GM21390 (cell line): Measurements from ENCODE around the gene TMEM163.
"Not testable (repeated sequence)": the region's sequence is repeated elsewhere in the genome, so short reads cannot be mapped to it uniquely, and the experiment has no call there.

Source experiments
- ATAC-seq: cut with Tn5 transposase; IDR thresholded peaks from one replicate; pipeline ENCODE4 v1.9.1; 2021; ENCODE audit not compliant: unreplicated experiment

Gene TMEM163

DNA sequence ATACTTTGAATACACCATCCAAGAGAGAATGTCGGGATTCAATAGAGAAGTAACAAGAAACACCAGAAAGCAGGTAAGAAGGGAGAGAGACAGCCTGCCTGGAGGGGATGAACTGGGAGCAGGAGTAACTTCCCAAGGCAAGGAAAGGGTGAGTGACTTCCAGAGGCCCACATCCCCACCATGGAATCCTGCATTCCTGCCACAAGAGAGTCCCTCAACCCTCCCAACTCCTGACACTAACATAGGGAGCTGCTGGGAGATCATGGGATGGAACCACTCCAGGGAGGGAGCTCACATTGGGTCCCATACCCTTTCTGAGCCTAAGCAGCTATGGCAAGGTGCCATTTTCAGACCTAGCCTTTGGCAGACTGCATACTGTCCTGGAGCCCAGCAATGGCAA is 5.5 kb upstream of the TMEM163 start:
- no peak for ATAC-seq

DNA sequence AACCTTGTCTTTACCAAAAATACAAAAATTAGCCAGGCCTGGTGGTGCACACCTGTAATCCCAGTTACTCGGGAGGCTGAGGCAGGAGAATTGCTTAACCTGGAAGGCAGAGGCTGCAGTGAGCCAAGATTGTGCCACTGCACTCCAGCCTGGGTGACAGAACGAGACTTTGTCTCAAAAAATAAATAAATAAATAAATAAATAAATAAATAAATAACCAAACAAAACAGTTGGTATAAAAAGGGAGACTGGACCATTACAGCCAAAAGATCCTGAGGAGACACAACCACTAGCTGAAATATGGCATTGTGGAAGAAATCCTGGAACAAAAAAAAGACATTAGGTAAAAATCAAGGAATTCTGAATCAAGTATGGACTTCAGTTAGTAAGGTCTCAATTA is 4.9 kb upstream of the TMEM163 start:
- ATAC-seq = not testable (repeated sequence)

- ATAC-seq = no peak
These were observed 3.9 kb upstream of the TMEM163 start for GRCh38 chr2:134722728-134723127.

DNA sequence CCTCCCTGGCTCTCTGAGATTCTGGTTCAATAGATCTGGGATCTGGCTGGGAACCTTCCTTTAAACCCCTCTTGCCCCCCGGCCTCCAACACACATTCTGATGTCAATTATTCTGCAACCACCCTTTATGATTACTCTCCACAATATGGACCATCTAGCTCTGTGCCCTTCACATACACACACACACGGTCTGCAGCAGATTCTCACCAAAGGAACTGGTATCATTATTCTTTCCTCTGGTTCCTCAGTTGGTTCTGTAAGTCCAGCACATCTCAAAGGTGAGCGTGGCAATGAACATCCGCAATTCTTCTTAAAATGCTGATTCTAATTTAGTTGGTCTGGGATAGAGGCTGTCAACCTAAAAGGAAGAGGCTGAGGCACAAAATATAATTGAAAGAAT is 2.8 kb upstream of the TMEM163 start:
- ATAC-seq = no peak

DNA sequence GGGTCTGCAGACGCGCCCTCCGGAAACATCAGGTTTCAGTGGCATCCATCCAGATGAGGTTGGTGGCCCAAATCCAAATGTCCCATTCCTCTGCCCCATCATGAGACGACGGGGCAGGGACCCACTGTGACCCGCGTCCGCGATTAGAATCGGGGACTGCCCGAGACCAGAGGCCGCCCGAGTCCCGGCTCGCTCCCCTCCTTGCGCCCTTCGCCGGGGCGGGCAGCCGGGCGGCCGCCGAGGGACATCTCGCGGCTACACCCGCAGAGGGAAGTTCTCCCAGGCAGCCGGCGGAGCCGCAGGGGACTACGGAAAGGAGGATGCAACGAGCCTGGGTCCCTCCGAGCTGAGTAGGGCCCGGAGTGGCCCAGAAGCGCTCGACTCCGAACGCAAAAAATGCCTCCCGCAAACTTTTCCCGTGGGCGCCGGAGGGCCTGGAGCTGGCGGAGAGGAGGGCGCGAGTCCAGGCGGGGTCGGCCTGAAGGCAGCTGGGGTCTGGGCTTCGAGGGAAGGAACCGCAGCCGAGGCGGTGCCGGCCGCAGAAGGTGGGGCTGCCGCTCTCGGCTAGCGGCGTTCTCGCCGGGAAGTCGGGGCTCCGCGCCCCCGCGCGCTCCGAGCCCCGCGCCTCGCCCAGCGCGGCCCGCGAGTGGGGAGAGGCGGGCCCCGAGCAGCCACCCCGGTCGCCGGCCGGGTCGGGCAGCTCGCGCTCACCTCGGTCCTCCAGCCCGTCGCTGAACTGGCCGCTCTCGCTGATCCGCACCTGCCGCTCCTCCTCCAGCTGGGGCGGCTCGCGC is 580 bp downstream of the TMEM163 start:
- peak; percentile 39 for ATAC-seq

- no peak for ATAC-seq
These were observed 1.3 kb downstream of the TMEM163 start for GRCh38 chr2:134717286-134718022.

DNA sequence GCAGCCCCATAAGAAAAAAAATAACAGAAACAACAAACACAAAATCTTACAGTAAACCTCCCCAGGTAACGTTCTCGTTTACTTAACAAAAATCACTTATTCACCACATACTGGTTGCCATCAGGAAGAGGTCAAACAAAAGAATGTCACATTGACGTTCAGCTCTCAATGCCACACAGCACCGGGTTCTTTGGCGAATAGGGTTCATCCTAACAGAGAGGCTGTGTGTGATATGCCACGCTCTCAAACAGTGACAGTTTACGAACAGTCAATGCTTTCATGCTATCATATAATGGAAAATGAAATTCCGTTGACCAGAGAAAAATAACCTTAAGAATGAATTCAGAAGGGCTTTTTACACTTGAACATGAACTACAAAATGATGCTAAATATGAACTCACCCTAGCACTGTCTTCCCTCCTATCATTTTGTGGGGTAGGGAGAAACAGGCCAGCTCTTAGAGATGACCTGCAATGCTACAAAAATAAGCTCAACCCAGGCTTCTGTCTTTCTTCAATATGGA is 2.0 kb downstream of the TMEM163 start:
- ATAC-seq = no peak

DNA sequence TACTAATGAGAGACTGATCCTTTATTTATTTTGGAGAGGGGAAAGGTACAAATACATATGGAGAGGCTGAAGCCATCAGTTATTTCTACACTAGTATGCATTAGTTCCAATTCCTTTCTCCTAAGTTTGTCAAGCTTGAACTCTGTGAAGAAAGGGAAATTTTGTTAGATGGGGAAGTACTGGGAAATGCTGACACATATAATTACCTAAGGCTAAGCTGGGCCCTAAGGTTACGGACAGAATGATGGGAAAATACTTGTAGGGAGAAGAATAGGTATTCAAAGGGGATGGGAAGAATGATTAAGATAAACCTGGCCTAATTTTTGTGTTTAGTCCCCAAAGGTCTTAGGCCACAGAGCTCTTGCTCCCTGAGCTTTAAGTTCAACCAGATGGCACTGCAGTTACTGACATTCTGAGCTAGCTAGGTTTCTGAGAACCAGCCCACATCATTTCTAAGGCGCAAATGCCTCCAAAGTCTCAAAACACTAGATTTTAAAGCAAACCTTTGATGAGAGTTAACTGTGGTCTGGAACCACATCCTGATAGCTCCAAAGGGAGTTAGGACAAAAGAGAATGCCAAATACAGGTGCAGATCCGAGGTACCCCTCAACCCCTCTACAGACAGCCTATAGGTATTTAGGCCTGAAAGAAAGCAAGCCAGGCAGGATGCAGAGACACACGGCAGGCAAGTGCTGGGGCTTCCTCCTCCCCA is 2.7 kb downstream of the TMEM163 start:
- no peak for ATAC-seq

GRCh38 chr2:134714228-134714627 is 4.6 kb downstream of the TMEM163 start:
- ATAC-seq = no peak

DNA sequence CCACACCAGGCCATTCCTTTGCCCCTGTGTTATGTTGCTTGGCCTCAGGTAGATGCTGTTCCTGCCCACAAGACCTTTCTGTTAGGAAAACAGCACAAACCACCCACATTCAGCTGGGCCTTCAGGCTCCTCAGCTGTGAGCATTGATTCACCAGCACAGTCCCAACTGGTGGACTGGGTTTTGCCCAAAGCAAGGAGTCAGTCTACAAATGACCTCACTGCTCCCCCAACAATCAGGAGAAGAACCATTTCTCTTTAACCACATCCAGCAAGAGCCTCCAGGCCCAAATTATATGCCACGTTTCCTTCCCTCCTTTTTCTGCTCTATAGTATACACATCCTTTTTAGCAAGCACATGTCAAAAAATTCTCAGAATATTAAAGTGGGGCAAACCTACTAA is 5.2 kb downstream of the TMEM163 start:
- ATAC-seq = no peak

GRCh38 chr2:134713176-134713575 is 5.6 kb downstream of the TMEM163 start:
- ATAC-seq = no peak

DNA sequence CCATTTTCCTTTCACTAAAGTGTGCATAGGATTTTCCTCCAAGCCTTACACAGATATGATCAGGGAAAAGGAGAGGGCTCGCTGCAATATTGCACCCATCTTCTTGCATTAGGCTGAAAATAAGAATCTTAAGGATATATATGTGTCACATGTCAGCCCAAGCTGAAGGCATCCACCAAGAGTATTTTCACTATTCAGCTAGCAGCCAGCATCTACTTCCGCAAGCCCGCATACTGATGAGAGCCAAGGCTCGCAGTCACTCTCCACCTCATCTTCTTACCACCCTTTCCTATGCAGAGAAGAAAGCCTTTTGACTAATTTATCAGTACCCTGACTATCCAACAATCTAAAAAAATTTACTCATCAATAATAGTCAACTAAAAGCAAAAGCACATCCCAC is 6.1 kb downstream of the TMEM163 start:
- no peak for ATAC-seq

DNA sequence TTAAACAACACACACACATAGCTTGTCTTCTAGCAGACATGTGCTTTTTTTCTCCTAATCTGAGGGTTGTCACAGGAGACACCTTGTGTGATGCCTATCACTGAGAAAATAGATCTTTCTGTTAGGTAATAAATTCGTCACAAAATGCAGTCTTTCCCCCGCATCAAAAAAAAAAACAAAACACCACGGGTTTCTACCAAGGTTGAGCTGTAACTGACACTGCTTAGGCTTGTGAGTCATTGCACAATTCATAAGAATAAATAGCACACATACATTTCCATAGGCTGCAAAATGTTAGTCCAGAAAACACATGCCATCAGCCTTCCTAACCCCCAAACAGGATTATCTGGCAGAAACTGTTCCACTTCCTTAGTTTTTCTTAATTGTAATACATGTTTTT is 6.5 kb downstream of the TMEM163 start:
- no peak for ATAC-seq

DNA sequence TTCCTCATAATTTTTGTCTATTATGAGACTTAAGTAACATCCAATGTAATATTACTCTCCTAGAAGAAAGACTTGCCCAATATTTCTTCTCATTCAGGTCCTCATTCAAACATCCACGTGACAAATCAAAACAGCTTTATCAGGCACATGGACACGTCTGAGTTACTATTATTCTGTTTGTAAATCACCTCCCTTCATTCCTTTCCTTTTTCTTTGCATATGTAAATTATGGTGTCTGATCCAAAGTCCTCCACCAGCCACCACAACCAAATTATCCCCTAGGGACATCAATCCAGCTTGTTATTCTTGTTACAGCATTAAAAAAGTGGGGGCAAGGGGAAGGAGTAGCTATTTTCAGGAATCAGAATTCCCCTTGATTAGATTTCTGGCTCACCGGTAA is 7.1 kb downstream of the TMEM163 start:
- ATAC-seq = no peak

- ATAC-seq = no peak
These were observed 11.5 kb downstream of the TMEM163 start for GRCh38 chr2:134707330-134707676.

DNA sequence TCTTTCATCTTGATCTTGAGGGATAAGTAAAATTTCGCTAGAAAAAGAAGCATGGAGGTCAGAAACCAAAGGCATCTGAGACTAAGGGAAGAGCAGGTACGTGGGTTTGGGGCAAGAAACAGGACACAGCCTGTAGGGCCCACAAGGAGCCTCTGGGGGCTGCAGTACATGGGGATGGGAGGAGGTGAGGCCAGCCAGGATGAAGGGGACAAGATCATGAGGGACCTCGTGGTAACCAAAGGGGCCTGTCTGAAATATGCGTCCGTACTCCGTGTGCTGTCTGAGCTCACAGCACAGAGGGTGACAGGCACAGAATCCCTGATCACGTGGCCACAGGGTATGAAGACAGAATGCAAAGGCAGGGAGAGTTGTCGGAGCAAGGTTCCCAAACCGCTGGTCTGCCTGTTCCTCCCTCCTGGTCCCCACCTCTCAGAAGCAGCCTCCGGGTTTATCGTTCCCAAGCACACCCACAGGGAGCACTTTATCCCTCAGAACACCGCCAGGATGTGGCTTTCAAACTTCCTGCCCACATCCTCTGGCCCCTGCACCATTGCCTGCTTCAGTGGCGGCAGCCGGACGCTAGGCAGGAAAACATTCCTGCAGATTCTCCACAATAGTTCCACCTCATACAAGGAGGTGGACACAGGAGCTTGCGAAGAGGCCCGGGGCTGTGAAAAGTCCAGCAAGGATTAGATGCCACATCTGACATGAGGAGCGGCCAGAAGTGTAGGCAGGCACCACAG is 12.0 kb downstream of the TMEM163 start:
- no peak for ATAC-seq

- ATAC-seq = no peak
These were observed 12.8 kb downstream of the TMEM163 start for GRCh38 chr2:134705861-134706586.

DNA sequence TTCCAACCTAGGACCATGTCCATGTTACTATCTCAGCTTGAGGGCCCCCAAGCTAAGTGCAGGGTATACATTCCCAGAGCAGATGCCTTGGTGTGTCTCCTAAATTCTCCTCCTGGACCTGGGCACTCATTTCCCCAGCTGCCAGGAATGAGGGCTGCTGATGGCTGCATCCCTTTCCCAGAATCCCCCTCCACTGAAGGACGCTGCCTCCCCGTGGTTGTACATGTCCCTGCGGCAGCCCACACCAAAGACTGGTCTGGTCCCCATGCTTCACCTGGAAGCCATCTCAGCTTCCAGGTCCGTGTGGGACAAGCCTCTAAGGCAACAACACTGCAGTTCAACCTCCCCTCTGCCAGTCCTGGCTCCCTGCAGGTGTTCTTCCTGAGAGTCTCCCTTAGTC is 14.6 kb downstream of the TMEM163 start:
- ATAC-seq = no peak

GRCh38 chr2:134703426-134703825 is 15.4 kb downstream of the TMEM163 start:
- no peak for ATAC-seq

DNA sequence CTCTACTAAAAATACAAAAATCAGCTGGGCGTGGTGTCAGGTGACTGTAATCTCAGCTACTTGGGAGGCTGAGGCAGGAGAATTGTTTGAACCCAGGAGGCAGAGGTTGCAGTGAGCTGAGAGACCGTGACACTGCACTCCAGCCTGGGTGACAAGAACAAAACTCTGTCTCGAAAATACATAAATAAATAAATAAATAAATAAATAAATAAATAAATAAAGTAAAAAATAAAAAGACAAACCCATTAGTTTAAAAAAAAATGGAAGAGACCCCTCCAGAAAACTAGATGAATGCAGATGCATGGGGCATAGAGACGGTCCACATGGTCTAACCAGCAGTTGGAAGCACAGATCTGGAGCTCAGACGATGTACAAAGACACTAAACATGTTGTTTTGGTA is 18.1 kb downstream of the TMEM163 start:
- ATAC-seq = no peak
